KOPT-K1 (cell line): Measurements from ENCODE around the gene SPTBN1.
"Not testable (repeated sequence)": the region's sequence is repeated elsewhere in the genome, so short reads cannot be mapped to it uniquely, and the experiment has no call there.

Experiments used
- H3K27ac ChIP-seq: fragments of 200-600 bp; sonication (generic); 2 replicates; pipeline ENCODE4 v1.5.1; 2016; ENCODE audit warnings: antibody characterized with exemption, mild to moderate bottlenecking, low read depth, low read length; ENCODE audit not compliant: poor library complexity, severe bottlenecking
- H3K36me3 ChIP-seq: fragments of 200-600 bp; sonication (generic); 2 replicates; pipeline ENCODE4 v1.5.1; 2017; ENCODE audit warnings: antibody characterized with exemption, mild to moderate bottlenecking, low read length, moderate library complexity; ENCODE audit not compliant: insufficient read depth
- H3K9me3 ChIP-seq: fragments of 200-600 bp; sonication (generic); 2 replicates; pipeline ENCODE4 v1.5.1; 2017; ENCODE audit warnings: antibody characterized with exemption, low read length, mild to moderate bottlenecking; ENCODE audit not compliant: insufficient read depth, poor library complexity, severe bottlenecking

The SPTBN1 gene

GRCh38 chr2:54678719-54679118 is 222.6 kb downstream of the SPTBN1 start:
- Histone ChIP-seq H3K36me3 (no peaks in the 10 kb centered on the region), H3K27ac (no peak overlapping the region), H3K9me3 (no peaks in the 10 kb centered on the region)

GRCh38 chr2:54680397-54681041 is 224.4 kb downstream of the SPTBN1 start:
- no peaks in the 10 kb centered on the region for H3K9me3 ChIP-seq
- no peaks in the 10 kb centered on the region for H3K36me3 ChIP-seq
- H3K27ac ChIP-seq, result no peak overlapping the region

GRCh38 chr2:54681416-54681815 is 225.3 kb downstream of the SPTBN1 start:
- Histone ChIP-seq H3K9me3 (no peaks in the 10 kb centered on the region), H3K36me3 (no peaks in the 10 kb centered on the region), H3K27ac (no peak overlapping the region)

- Histone ChIP-seq H3K36me3 (no peaks in the 10 kb centered on the region), H3K9me3 (no peaks in the 10 kb centered on the region), H3K27ac (no peak overlapping the region)
Measured at GRCh38 chr2:54683596-54683995, 227.5 kb downstream of the SPTBN1 start.

- Histone ChIP-seq H3K36me3 (no peaks in the 10 kb centered on the region), H3K9me3 (no peaks in the 10 kb centered on the region), H3K27ac (no peak overlapping the region)
Measured at GRCh38 chr2:54685263-54685775, 229.2 kb downstream of the SPTBN1 start.

GRCh38 chr2:54687595-54688152 is 231.5 kb downstream of the SPTBN1 start:
- no peaks in the 10 kb centered on the region for H3K9me3 ChIP-seq
- H3K27ac ChIP-seq, result no peak overlapping the region
- no peaks in the 10 kb centered on the region for H3K36me3 ChIP-seq

GRCh38 chr2:54691445-54692135 is 235.5 kb downstream of the SPTBN1 start:
- H3K27ac ChIP-seq, result no peak overlapping the region
- H3K36me3 ChIP-seq, result no peaks in the 10 kb centered on the region
- no peaks in the 10 kb centered on the region for H3K9me3 ChIP-seq

GRCh38 chr2:54692556-54692955 is 236.4 kb downstream of the SPTBN1 start:
- no peak overlapping the region for H3K27ac ChIP-seq
- H3K36me3 ChIP-seq, result no peaks in the 10 kb centered on the region
- no peaks in the 10 kb centered on the region for H3K9me3 ChIP-seq

GRCh38 chr2:54695378-54695777 is 239.3 kb downstream of the SPTBN1 start:
- no peaks in the 10 kb centered on the region for H3K36me3 ChIP-seq
- H3K9me3 ChIP-seq, result peaks cover 7% of the 10 kb centered on the region
- H3K27ac ChIP-seq, result no peak overlapping the region

- H3K36me3 ChIP-seq, result no peaks in the 10 kb centered on the region
- no peak overlapping the region for H3K27ac ChIP-seq
- peaks cover 7% of the 10 kb centered on the region for H3K9me3 ChIP-seq
Measured at GRCh38 chr2:54697934-54698333, 241.8 kb downstream of the SPTBN1 start.

GRCh38 chr2:54698926-54699325 is 242.8 kb downstream of the SPTBN1 start:
- H3K27ac ChIP-seq, H3K9me3 ChIP-seq, H3K36me3 ChIP-seq: not testable (repeated sequence)

GRCh38 chr2:54699665-54700064 is 243.5 kb downstream of the SPTBN1 start:
- Histone ChIP-seq H3K9me3 (peaks cover 7% of the 10 kb centered on the region), H3K27ac (no peak overlapping the region), H3K36me3 (no peaks in the 10 kb centered on the region)

- Histone ChIP-seq H3K36me3 (no peaks in the 10 kb centered on the region), H3K9me3 (peaks cover 7% of the 10 kb centered on the region), H3K27ac (no peak overlapping the region)
Measured at GRCh38 chr2:54701029-54701428, 244.9 kb downstream of the SPTBN1 start.

- H3K27ac ChIP-seq, result no peak overlapping the region
Measured at GRCh38 chr2:54704238-54704637, 248.1 kb downstream of the SPTBN1 start.

GRCh38 chr2:54704688-54705605 is 248.8 kb downstream of the SPTBN1 start:
- no peaks in the 10 kb centered on the region for H3K9me3 ChIP-seq
- H3K27ac ChIP-seq, result no peak overlapping the region
- H3K36me3 ChIP-seq, result no peaks in the 10 kb centered on the region

More at GRCh38 chr2:54704238-54704637, 248.1 kb downstream of the SPTBN1 start:
- no peaks in the 10 kb centered on the region for H3K9me3 ChIP-seq
- no peaks in the 10 kb centered on the region for H3K36me3 ChIP-seq
